GM23338 (cell line): ENCODE data around the gene GALK1. TPM values are rescaled to one million over a fixed set of nuclear protein-coding genes. Genes with fewer than 3 reads are reported as not detected.

Experiments
- ATAC-seq: fragments of 200-7000 bp; cut with Tn5 transposase; 3 replicates; pipeline ENCODE4 v1.9.1; 2020
- DNase-seq: peaks from one replicate; pipeline ENCODE4 v3.0.0-alpha.2; 2015; ENCODE audit warnings: low spot score
- H2AFZ ChIP-seq: fragments of 200-600 bp; sonication (generic); 2 replicates; pipeline ENCODE4 v1.8.0; 2016; ENCODE audit warnings: antibody characterized with exemption, mild to moderate bottlenecking, moderate library complexity
- H3F3A ChIP-seq: fragments of 200-600 bp; sonication (generic); replicated peaks from 2 replicates; pipeline ENCODE4 v1.8.0; 2017; ENCODE audit warnings: antibody characterized with exemption, mixed run types, low read depth
- H3K27ac ChIP-seq: fragments of 200-600 bp; sonication (generic); 2 replicates; pipeline ENCODE4 v1.6.1; 2016; ENCODE audit warnings: low read depth
- H3K27me3 ChIP-seq: fragments of 200-600 bp; sonication (generic); 2 replicates; pipeline ENCODE4 v1.8.0; 2016; ENCODE audit warnings: mild to moderate bottlenecking, mixed run types, moderate library complexity; ENCODE audit not compliant: insufficient read depth
- H3K36me3 ChIP-seq: fragments of 200-600 bp; sonication (generic); 2 replicates; pipeline ENCODE4 v1.8.0; 2016; ENCODE audit warnings: mild to moderate bottlenecking; ENCODE audit not compliant: insufficient read depth
- H3K4me1 ChIP-seq: fragments of 200-600 bp; sonication (generic); 2 replicates; pipeline ENCODE4 v1.8.0; 2016; ENCODE audit warnings: mild to moderate bottlenecking, moderate library complexity; ENCODE audit not compliant: insufficient read depth
- H3K4me2 ChIP-seq: fragments of 200-600 bp; sonication (generic); 2 replicates; pipeline ENCODE4 v1.7.1; 2017; ENCODE audit warnings: mixed run types
- H3K4me3 ChIP-seq: fragments of 200-600 bp; sonication (generic); 2 replicates; pipeline ENCODE4 v1.6.1; 2016; ENCODE audit warnings: mixed run types
- H3K79me2 ChIP-seq: fragments of 200-600 bp; sonication (generic); replicated peaks from 2 replicates; pipeline ENCODE4 v1.8.0; 2017; ENCODE audit warnings: mild to moderate bottlenecking; ENCODE audit not compliant: insufficient read depth
- H3K9me2 ChIP-seq: fragments of 200-600 bp; sonication (generic); 2 replicates; pipeline ENCODE4 v1.8.0; 2017; ENCODE audit not compliant: insufficient read depth
- H4K20me1 ChIP-seq: fragments of 200-600 bp; sonication (generic); replicated peaks from 2 replicates; pipeline ENCODE4 v1.8.0; 2017; ENCODE audit warnings: mild to moderate bottlenecking; ENCODE audit not compliant: insufficient read depth
- H3K27ac Mint-ChIP-seq: 2 replicates; pipeline ENCODE4 v1.8.0; 2020; ENCODE audit warnings: inconsistent platforms, mild to moderate bottlenecking, moderate library complexity, mixed read lengths
- H3K27me3 Mint-ChIP-seq: 3 replicates; pipeline ENCODE4 v1.8.0; 2022; ENCODE audit warnings: low read depth, mild to moderate bottlenecking, moderate library complexity, mixed read lengths, inconsistent platforms; ENCODE audit not compliant: insufficient read depth, poor library complexity
- H3K36me3 Mint-ChIP-seq: 3 replicates; pipeline ENCODE4 v1.8.0; 2021; ENCODE audit warnings: low read depth, mild to moderate bottlenecking, inconsistent platforms, moderate library complexity, mixed read lengths
- H3K4me1 Mint-ChIP-seq: 3 replicates; pipeline ENCODE4 v1.8.0; 2020; ENCODE audit warnings: mild to moderate bottlenecking, inconsistent platforms, mixed read lengths
- H3K4me3 Mint-ChIP-seq: 3 replicates; pipeline ENCODE4 v1.8.0; 2021; ENCODE audit warnings: moderate library complexity, mild to moderate bottlenecking, inconsistent platforms, mixed read lengths
- H3K9me3 Mint-ChIP-seq: 3 replicates; pipeline ENCODE4 v1.8.0; 2020; ENCODE audit warnings: moderate library complexity, mild to moderate bottlenecking, inconsistent platforms, mixed read lengths
- CREB1 ChIP-seq: fragments of 250-450 bp; sonication (Bioruptor Pico); IDR thresholded peaks from 2 replicates; pipeline ENCODE4 v1.5.0; 2020; ENCODE audit warnings: low read depth, mild to moderate bottlenecking, moderate library complexity
- CTCF ChIP-seq, 2 experiments: fragments of 200-600 bp in 1 of 2; sonication (generic) in 1 of 2; conservative IDR thresholded peaks; 2 replicates each; pipeline versions ENCODE4 v1.5.1 to v1.6.1; 2016 to 2017; ENCODE audit warnings: antibody characterized with exemption in 2 of 2, low read depth in 2 of 2, mild to moderate bottlenecking in 2 of 2, moderate library complexity in 1 of 2
- ETS1 ChIP-seq: IDR thresholded peaks from 2 replicates; pipeline ENCODE4 v1.6.1; 2016; ENCODE audit warnings: antibody characterized with exemption
- EZH2 ChIP-seq: fragments of 200-600 bp; sonication (generic); IDR thresholded peaks from one replicate; pipeline ENCODE4 v1.8.0; 2017; ENCODE audit warnings: antibody characterized with exemption, mild to moderate bottlenecking, low read depth; ENCODE audit not compliant: unreplicated experiment
- EZH2phosphoT487 ChIP-seq: fragments of 200-600 bp; sonication (generic); IDR thresholded peaks from one replicate; pipeline ENCODE4 v1.8.1; 2018; ENCODE audit warnings: antibody characterized with exemption; ENCODE audit not compliant: unreplicated experiment
- JUNB ChIP-seq: IDR thresholded peaks from one replicate; pipeline ENCODE4 v1.6.1; 2016; ENCODE audit warnings: antibody characterized with exemption; ENCODE audit not compliant: unreplicated experiment
- NANOG ChIP-seq: IDR thresholded peaks from 2 replicates; pipeline ENCODE4 v1.6.1; 2016; ENCODE audit warnings: antibody characterized with exemption, borderline replicate concordance
- POLR2AphosphoS5 ChIP-seq: IDR thresholded peaks from 2 replicates; pipeline ENCODE4 v1.6.1; 2016; ENCODE audit warnings: antibody characterized with exemption, low read depth
- REST ChIP-seq: IDR thresholded peaks from one replicate; pipeline ENCODE4 v1.6.1; 2018; ENCODE audit warnings: antibody characterized with exemption; ENCODE audit not compliant: unreplicated experiment
- STAT1 ChIP-seq: IDR thresholded peaks from one replicate; pipeline ENCODE4 v1.6.1; 2016; ENCODE audit warnings: antibody characterized with exemption; ENCODE audit not compliant: unreplicated experiment
- ZNF114 ChIP-seq: fragments of 250-450 bp; sonication (Bioruptor Pico); IDR thresholded peaks from 2 replicates; pipeline ENCODE4 v1.5.0; 2020; ENCODE audit warnings: mild to moderate bottlenecking, moderate library complexity
- ZNF331 ChIP-seq: fragments of 250-450 bp; sonication (Bioruptor Pico); IDR thresholded peaks from 2 replicates; pipeline ENCODE4 v1.5.0; 2020; ENCODE audit warnings: low read depth, mild to moderate bottlenecking, moderate library complexity
- polyA plus RNA-seq: library from polyadenylated mRNA; unstranded; fragments of >200 nt; fragmentation: Nextera tagmentation; extraction: Ambion mirVana; gene quantifications from 2 replicates; pipeline ENCODE4 v1.2.1, GENCODE V29; 2016
- total RNA-seq: library from RNA; depleted of rRNA; stranded (reverse); fragments of >200 nt; shearing (Covaris generic); gene quantifications from 2 replicates; pipeline ENCODE4 v1.2.3, GENCODE V29; 2014
- TF ChIP-seq, protein P1 (sequence below): fragments of 250-450 bp; sonication (Bioruptor Pico); IDR thresholded peaks from 2 replicates; pipeline ENCODE4 v1.5.0; 2020; ENCODE audit warnings: mild to moderate bottlenecking, moderate library complexity

GALK1 gene
- total and polyA plus RNA-seq, 2 experiments from 2014 or later, result 30.5 to 31.7 TPM

- TF ChIP-seq, protein P1, sequence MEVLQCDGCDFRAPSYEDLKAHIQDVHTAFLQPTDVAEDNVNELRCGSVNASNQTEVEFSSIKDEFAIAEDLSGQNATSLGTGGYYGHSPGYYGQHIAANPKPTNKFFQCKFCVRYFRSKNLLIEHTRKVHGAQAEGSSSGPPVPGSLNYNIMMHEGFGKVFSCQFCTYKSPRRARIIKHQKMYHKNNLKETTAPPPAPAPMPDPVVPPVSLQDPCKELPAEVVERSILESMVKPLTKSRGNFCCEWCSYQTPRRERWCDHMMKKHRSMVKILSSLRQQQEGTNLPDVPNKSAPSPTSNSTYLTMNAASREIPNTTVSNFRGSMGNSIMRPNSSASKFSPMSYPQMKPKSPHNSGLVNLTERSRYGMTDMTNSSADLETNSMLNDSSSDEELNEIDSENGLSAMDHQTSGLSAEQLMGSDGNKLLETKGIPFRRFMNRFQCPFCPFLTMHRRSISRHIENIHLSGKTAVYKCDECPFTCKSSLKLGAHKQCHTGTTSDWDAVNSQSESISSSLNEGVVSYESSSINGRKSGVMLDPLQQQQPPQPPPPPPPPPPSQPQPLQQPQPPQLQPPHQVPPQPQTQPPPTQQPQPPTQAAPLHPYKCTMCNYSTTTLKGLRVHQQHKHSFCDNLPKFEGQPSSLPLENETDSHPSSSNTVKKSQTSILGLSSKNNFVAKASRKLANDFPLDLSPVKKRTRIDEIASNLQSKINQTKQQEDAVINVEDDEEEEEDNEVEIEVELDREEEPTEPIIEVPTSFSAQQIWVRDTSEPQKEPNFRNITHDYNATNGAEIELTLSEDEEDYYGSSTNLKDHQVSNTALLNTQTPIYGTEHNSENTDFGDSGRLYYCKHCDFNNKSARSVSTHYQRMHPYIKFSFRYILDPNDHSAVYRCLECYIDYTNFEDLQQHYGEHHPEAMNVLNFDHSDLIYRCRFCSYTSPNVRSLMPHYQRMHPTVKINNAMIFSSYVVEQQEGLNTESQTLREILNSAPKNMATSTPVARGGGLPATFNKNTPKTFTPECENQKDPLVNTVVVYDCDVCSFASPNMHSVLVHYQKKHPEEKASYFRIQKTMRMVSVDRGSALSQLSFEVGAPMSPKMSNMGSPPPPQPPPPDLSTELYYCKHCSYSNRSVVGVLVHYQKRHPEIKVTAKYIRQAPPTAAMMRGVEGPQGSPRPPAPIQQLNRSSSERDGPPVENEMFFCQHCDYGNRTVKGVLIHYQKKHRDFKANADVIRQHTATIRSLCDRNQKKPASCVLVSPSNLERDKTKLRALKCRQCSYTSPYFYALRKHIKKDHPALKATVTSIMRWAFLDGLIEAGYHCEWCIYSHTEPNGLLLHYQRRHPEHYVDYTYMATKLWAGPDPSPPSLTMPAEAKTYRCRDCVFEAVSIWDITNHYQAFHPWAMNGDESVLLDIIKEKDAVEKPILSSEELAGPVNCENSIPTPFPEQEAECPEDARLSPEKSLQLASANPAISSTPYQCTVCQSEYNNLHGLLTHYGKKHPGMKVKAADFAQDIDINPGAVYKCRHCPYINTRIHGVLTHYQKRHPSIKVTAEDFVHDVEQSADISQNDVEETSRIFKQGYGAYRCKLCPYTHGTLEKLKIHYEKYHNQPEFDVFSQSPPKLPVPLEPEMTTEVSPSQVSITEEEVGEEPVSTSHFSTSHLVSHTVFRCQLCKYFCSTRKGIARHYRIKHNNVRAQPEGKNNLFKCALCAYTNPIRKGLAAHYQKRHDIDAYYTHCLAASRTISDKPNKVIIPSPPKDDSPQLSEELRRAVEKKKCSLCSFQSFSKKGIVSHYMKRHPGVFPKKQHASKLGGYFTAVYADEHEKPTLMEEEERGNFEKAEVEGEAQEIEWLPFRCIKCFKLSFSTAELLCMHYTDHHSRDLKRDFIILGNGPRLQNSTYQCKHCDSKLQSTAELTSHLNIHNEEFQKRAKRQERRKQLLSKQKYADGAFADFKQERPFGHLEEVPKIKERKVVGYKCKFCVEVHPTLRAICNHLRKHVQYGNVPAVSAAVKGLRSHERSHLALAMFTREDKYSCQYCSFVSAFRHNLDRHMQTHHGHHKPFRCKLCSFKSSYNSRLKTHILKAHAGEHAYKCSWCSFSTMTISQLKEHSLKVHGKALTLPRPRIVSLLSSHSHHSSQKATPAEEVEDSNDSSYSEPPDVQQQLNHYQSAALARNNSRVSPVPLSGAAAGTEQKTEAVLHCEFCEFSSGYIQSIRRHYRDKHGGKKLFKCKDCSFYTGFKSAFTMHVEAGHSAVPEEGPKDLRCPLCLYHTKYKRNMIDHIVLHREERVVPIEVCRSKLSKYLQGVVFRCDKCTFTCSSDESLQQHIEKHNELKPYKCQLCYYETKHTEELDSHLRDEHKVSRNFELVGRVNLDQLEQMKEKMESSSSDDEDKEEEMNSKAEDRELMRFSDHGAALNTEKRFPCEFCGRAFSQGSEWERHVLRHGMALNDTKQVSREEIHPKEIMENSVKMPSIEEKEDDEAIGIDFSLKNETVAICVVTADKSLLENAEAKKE (CRISPR knock-in tag), result no peak
- TF ChIP-seq ZNF114 (CRISPR knock-in tag), result no peak
- no peak for TF ChIP-seq ZNF331 (CRISPR knock-in tag)
- no peak for TF ChIP-seq EZH2phosphoT487
- no peak for TF ChIP-seq CREB1 (CRISPR knock-in tag)
- TF ChIP-seq NANOG, result no peak
- TF ChIP-seq EZH2, result no peak
- TF ChIP-seq REST, result no peak
- no peak for TF ChIP-seq STAT1
- TF ChIP-seq ETS1, result no peak
- TF ChIP-seq POLR2AphosphoS5, result no peak
- TF ChIP-seq JUNB, result no peak
- no peak for TF ChIP-seq CTCF (conservative IDR thresholded peaks at IDR 0.05; ENCODE audit: low read depth in 2 of 2)
- no peak for DNase-seq
- Histone ChIP-seq H3K4me3 (no peak overlapping the region), H3K79me2 (no peaks in the 10 kb centered on the region), H3K9me2 (no peaks in the 10 kb centered on the region), H3K27ac (no peak overlapping the region), H4K20me1 (no peaks in the 10 kb centered on the region; the same call in none of the 2 replicates), H3K36me3 (no peaks in the 10 kb centered on the region; the same call in 1 of the 2 replicates), H3K4me2 (no peak overlapping the region), H2AFZ (no peak overlapping the region), H3F3A (no peaks in the 10 kb centered on the region), H3K27me3 (no peaks in the 10 kb centered on the region), H3K4me1 (no peaks in the 10 kb centered on the region)
- no peak for ATAC-seq
- Mint-ChIP-seq H3K36me3 (peaks cover 43% of the 10 kb centered on the region), H3K27me3 (peaks cover 2% of the 10 kb centered on the region), H3K9me3 (no peaks in the 10 kb centered on the region), H3K4me1 (no peaks in the 10 kb centered on the region), H3K4me3 (no peak overlapping the region), H3K27ac (no peak overlapping the region)
Measured at GRCh38 chr17:75814021-75814395, 49.0 kb upstream of the GALK1 start.
